HL-60/S4 (cell line): ENCODE results near the gene SLC35F6.

Experiments
- in situ Hi-C: fragments of 300-500 bp; cut with MboI; formaldehyde crosslinking; loops from 2 replicates; pipeline ENCODE4 v1.14.3; 2022; ENCODE audit warnings: low sequenced_read_pairs

The SLC35F6 gene

GRCh38 chr2:26764078-26764887 is at the start of gene SLC35F6:
Gene SLC35F6, plus strand, starts transcription at chr2:26764284. Its CDS starts 66 bp downstream, at chr2:26764350.
- in situ Hi-C loops: no loop called here

- in situ Hi-C loops: no loop called here
Observed at GRCh38 chr2:26715528-26716270, 48.4 kb upstream of the SLC35F6 start.

GRCh38 chr2:26716340-26716739 is 47.7 kb upstream of the SLC35F6 start:
- in situ Hi-C loops: no loop called here

DNA sequence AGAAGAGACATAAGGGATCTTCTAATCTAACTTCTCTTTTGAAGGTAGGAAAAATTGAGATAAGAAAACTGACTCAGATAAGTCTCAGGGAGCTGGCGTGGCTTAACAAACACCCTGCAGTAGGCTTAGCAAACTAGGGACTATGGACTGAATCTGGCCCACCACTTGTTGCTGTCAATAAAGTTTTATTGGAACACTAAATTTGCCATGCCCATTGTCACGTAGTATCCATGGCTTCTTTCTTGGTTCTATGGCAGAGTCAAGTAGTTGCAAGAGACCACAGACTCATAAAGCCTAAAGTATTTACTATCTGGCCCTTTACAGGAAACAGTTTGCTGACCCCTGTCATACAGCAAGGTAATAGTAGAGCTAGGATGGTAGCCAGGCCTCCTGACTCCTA is 47.3 kb upstream of the SLC35F6 start:
- in situ Hi-C loops: no loop called here

- in situ Hi-C loops: no loop called here
Observed at GRCh38 chr2:26717362-26717761, 46.7 kb upstream of the SLC35F6 start.

GRCh38 chr2:26718949-26719686 is 45.0 kb upstream of the SLC35F6 start:
- in situ Hi-C loops: no loop called here

DNA sequence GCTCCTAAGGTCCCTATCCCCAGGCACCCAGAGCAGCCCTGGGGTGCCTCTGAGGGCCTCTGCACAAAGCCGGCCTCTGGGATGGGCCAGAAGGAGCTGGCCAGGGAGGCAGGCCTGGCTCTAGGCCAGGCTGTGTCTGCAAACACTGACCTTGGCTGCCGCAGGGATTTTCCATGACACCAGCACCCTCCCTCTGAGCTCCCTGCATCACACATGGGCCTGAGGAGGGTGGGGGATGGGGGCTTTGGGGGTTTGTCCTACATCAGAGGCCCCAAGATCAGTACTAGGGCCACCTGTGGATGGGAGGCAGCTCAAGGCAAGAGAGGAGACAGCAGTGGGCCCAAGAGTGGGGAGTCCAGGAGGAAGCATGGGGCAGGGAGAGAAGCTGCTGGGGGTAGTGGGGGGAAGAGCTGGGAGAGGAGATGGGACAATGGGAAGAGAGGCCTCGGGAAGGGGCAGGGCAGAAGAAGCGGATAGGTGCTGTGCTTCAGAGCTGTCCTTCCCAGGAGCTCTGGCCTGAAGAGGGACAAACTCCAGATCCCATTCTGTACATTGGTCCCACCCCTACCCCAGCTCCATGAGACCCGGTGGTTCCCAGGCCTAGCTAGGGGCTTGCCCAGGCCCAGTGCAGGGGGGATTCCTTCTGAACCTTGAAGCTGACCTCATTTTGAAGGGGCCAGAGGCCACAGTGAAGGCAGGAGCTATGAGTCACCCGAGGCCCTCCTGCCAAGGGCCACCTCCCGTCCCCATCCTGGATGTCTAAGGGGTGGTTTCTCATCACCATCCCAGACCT is 43.6 kb upstream of the SLC35F6 start:
- in situ Hi-C loops: no loop called here

GRCh38 chr2:26721115-26722032 is 42.7 kb upstream of the SLC35F6 start:
- in situ Hi-C loops: no loop called here

DNA sequence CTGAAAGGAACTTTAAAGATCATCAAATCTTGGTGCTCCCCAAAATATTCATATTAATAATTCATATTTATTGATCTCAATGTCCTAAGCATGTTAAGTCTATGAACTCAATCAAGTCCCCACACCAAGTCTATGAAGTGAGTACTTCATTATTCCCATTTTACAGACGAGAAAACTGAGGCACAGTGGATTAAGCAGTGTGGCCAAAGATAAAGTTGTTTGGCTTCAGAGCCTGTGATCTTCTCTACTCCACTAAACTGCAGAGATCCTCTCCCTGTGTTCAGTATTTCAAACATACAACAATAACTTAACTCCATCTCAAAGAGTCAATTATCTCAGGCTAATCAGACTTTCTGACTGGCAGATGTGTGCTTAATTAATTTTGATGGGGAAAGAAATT is 41.8 kb upstream of the SLC35F6 start:
- in situ Hi-C loops: no loop called here

- in situ Hi-C loops: no loop called here
Observed at GRCh38 chr2:26722911-26723310, 41.2 kb upstream of the SLC35F6 start.

DNA sequence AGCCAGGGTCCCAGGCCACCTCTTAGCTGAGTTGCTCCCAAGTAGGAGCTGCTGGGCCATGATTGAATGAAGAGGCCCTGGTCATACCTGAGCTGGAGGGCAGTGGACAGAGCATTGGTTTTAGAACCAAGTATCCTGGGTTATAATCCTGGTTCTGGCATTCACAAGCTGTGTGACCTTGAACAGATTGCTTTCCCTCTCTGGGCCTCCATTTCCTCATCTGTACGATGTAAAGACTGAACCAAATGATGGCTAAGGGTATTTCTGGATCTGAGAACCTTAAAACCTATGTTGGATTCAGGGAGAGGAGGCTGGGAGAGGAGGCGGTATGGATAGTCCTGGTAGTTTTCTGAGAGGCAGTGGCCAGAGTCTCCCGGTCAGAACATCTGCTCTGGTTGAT is 40.6 kb upstream of the SLC35F6 start:
- in situ Hi-C loops: no loop called here

- in situ Hi-C loops: no loop called here
Observed at GRCh38 chr2:26723991-26724750, 39.9 kb upstream of the SLC35F6 start.

GRCh38 chr2:26724784-26725520 is 39.1 kb upstream of the SLC35F6 start:
- in situ Hi-C loops: no loop called here

- in situ Hi-C loops: no loop called here
Observed at GRCh38 chr2:26725521-26725820, 38.6 kb upstream of the SLC35F6 start.

DNA sequence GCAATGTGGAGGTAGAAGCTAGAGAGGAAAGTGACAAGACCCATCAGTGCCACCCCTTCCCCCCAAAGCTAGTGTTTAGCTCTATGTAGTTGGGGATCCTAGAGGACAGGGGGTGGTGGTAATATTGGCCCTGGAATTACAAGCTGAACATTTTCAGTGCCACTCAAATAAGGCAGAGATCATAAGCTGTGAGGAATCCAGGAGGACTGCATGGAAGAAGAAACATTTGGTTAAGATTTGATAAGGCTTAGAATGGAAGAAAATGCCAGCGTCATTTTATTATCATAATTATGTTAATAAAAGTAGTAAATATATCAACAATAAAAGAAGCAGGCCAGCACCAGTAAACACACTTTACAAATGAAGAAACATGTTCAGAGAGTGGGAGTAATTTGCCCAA is 37.9 kb upstream of the SLC35F6 start:
- in situ Hi-C loops: no loop called here

GRCh38 chr2:26727641-26728561 is 36.2 kb upstream of the SLC35F6 start:
- in situ Hi-C loops: no loop called here

DNA sequence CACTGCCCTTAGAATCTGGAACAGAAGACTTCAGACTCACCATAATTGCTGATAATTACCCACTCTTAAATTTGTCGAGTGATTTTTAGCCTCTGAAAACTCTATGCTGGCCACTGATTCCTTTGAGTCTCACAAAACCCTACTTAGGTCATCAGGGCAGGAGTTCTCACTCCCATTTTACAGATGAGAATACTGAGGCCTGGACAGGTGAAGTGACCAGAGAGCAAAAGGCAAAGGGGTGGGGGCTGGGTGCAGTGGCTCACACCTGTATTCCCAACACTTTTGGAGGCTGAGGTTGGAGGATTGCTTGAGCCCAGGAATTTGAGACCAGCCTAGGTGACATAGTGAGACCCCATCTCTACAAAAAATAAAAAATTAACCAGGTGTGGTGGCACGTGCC is 34.8 kb upstream of the SLC35F6 start:
- in situ Hi-C loops: no loop called here
